HepG2 (cell line): Measurements from ENCODE around the gene SENP5. TPM values are rescaled to one million over a fixed set of nuclear protein-coding genes. Genes with fewer than 3 reads are reported as not detected.
A peak's percentile ranks its signal among the peaks of the same experiment; 100 is the strongest.

Experiments
- CCDC6 ChIP-seq: sonication (generic); formaldehyde crosslinking; IDR thresholded peaks from 2 replicates; pipeline ENCODE4 v1.8.1; 2022; ENCODE audit warnings: mild to moderate bottlenecking, missing genetic modification reagents, moderate library complexity
- EED ChIP-seq: sonication (generic); formaldehyde crosslinking; IDR thresholded peaks from 2 replicates; pipeline ENCODE4 v1.5.0; 2020; ENCODE audit warnings: mild to moderate bottlenecking, missing genetic modification reagents
- FOXK2 ChIP-seq: fragments of 450-650 bp; IDR thresholded peaks from 2 replicates; pipeline ENCODE4 v1.6.1; 2016
- HNRNPL ChIP-seq: fragments of 200-400 bp; formaldehyde crosslinking; IDR thresholded peaks from 2 replicates; pipeline ENCODE4 v1.6.1; 2017; ENCODE audit warnings: mild to moderate bottlenecking, low read depth, low read length
- MYNN ChIP-seq: sonication (generic); formaldehyde crosslinking; IDR thresholded peaks from 2 replicates; pipeline ENCODE4 v1.4.0; 2020; ENCODE audit warnings: mild to moderate bottlenecking, low read depth, missing genetic modification reagents
- NAIF1 ChIP-seq: sonication (generic); formaldehyde crosslinking; IDR thresholded peaks from 2 replicates; pipeline ENCODE4 v1.5.0; 2020; ENCODE audit warnings: mild to moderate bottlenecking, missing genetic modification reagents, borderline replicate concordance
- NCOA1 ChIP-seq: sonication (generic); formaldehyde crosslinking; IDR thresholded peaks from 2 replicates; pipeline ENCODE4 v1.9.0; 2021; ENCODE audit warnings: missing genetic modification reagents
- SOX5 ChIP-seq: IDR thresholded peaks from 2 replicates; pipeline ENCODE4 v1.6.1; 2016; ENCODE audit warnings: borderline replicate concordance
- ZEB1 ChIP-seq: IDR thresholded peaks from 2 replicates; pipeline ENCODE4 v1.6.1; 2012; ENCODE audit warnings: mild to moderate bottlenecking, low read depth, inconsistent platforms; ENCODE audit not compliant: insufficient replicate concordance
- polyA plus RNA-seq, 8 experiments: library from polyadenylated mRNA; depleted of rRNA in 3 of 8; stranded (reverse) in 7 of 8; unstranded in 1 of 8; fragments of >200 nt; fragmentation: Illumina TruSeq in 4 of 8; extraction: Trizol in 4 of 8; gene quantifications; 2 replicates each; pipeline versions ENCODE4 v1.2.1 to v1.2.3, GENCODE V29; 2011 to 2016; ENCODE audit warnings: low read depth in 4 of 8, missing spikeins in 1 of 8, mixed read lengths in 1 of 8; ENCODE audit not compliant: insufficient read depth in 1 of 8
- total RNA-seq, 5 experiments: library from RNA; depleted of rRNA; stranded (reverse); fragments of >200 nt; fragmentation: Illumina TruSeq; extraction: Trizol; gene quantifications; 2 replicates each; pipeline ENCODE4 v1.2.3, GENCODE V29; 2016; ENCODE audit warnings: low read depth in 1 of 5
- TF ChIP-seq, protein P1 (sequence below): sonication (generic); formaldehyde crosslinking; IDR thresholded peaks from 2 replicates; pipeline ENCODE4 v1.4.0; 2020; ENCODE audit warnings: missing genetic modification reagents
- TF ChIP-seq, protein P2 (sequence below): sonication (generic); formaldehyde crosslinking; conservative IDR thresholded peaks from 2 replicates; pipeline ENCODE4 v1.4.0; 2020; ENCODE audit warnings: mild to moderate bottlenecking, missing genetic modification reagents, moderate library complexity
- TF ChIP-seq, protein P3 (sequence below): sonication (generic); formaldehyde crosslinking; IDR thresholded peaks from 2 replicates; pipeline ENCODE4 v1.8.0; 2022; ENCODE audit warnings: mild to moderate bottlenecking, missing genetic modification reagents
- TF ChIP-seq, protein P4 (sequence below): sonication (generic); formaldehyde crosslinking; IDR thresholded peaks from 2 replicates; pipeline ENCODE4 v1.4.0; 2020; ENCODE audit warnings: mild to moderate bottlenecking, missing genetic modification reagents
- TF ChIP-seq, protein P5 (sequence below): sonication (generic); formaldehyde crosslinking; IDR thresholded peaks from 2 replicates; pipeline ENCODE4 v1.4.0; 2020; ENCODE audit warnings: missing genetic modification reagents
- TF ChIP-seq, protein P6 (sequence below): sonication (generic); formaldehyde crosslinking; IDR thresholded peaks from 2 replicates; pipeline ENCODE4 v1.5.0; 2020; ENCODE audit warnings: missing genetic modification reagents

Gene SENP5
- total and polyA plus RNA-seq, 2 of the 13 experiments (the other 11 are each of a cell fraction or from before 2014, with no cell fraction given): 17.6 to 30.9 TPM

GRCh38 chr3:196962108-196962929 is 94.6 kb downstream of the SENP5 start (continued):
- TF ChIP-seq, protein P1, sequence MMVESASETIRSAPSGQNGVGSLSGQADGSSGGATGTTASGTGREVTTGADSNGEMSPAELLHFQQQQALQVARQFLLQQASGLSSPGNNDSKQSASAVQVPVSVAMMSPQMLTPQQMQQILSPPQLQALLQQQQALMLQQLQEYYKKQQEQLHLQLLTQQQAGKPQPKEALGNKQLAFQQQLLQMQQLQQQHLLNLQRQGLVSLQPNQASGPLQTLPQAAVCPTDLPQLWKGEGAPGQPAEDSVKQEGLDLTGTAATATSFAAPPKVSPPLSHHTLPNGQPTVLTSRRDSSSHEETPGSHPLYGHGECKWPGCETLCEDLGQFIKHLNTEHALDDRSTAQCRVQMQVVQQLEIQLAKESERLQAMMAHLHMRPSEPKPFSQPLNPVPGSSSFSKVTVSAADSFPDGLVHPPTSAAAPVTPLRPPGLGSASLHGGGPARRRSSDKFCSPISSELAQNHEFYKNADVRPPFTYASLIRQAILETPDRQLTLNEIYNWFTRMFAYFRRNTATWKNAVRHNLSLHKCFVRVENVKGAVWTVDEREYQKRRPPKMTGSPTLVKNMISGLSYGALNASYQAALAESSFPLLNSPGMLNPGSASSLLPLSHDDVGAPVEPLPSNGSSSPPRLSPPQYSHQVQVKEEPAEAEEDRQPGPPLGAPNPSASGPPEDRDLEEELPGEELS: peak; percentile 87
- TF ChIP-seq, protein P2, sequence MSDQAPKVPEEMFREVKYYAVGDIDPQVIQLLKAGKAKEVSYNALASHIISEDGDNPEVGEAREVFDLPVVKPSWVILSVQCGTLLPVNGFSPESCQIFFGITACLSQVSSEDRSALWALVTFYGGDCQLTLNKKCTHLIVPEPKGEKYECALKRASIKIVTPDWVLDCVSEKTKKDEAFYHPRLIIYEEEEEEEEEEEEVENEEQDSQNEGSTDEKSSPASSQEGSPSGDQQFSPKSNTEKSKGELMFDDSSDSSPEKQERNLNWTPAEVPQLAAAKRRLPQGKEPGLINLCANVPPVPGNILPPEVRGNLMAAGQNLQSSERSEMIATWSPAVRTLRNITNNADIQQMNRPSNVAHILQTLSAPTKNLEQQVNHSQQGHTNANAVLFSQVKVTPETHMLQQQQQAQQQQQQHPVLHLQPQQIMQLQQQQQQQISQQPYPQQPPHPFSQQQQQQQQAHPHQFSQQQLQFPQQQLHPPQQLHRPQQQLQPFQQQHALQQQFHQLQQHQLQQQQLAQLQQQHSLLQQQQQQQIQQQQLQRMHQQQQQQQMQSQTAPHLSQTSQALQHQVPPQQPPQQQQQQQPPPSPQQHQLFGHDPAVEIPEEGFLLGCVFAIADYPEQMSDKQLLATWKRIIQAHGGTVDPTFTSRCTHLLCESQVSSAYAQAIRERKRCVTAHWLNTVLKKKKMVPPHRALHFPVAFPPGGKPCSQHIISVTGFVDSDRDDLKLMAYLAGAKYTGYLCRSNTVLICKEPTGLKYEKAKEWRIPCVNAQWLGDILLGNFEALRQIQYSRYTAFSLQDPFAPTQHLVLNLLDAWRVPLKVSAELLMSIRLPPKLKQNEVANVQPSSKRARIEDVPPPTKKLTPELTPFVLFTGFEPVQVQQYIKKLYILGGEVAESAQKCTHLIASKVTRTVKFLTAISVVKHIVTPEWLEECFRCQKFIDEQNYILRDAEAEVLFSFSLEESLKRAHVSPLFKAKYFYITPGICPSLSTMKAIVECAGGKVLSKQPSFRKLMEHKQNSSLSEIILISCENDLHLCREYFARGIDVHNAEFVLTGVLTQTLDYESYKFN: peak; percentile 88
- TF ChIP-seq, protein P3, sequence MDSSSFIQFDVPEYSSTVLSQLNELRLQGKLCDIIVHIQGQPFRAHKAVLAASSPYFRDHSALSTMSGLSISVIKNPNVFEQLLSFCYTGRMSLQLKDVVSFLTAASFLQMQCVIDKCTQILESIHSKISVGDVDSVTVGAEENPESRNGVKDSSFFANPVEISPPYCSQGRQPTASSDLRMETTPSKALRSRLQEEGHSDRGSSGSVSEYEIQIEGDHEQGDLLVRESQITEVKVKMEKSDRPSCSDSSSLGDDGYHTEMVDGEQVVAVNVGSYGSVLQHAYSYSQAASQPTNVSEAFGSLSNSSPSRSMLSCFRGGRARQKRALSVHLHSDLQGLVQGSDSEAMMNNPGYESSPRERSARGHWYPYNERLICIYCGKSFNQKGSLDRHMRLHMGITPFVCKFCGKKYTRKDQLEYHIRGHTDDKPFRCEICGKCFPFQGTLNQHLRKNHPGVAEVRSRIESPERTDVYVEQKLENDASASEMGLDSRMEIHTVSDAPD (CRISPR knock-in tag): peak; percentile 84
- TF ChIP-seq MYNN (no peak), CCDC6 (CRISPR knock-in tag) (peak; percentile 66; the same call in 1 of the 2 replicates), HNRNPL (no peak), FOXK2 (no peak), NCOA1 (CRISPR knock-in tag) (no peak), ZEB1 (peak; percentile 68), NAIF1 (no peak), SOX5 (CRISPR knock-in tag) (peak; percentile 93), EED (CRISPR knock-in tag) (no peak)
- TF ChIP-seq, protein P4, sequence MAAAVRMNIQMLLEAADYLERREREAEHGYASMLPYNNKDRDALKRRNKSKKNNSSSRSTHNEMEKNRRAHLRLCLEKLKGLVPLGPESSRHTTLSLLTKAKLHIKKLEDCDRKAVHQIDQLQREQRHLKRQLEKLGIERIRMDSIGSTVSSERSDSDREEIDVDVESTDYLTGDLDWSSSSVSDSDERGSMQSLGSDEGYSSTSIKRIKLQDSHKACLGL (CRISPR knock-in tag): no peak
- TF ChIP-seq, protein P5, sequence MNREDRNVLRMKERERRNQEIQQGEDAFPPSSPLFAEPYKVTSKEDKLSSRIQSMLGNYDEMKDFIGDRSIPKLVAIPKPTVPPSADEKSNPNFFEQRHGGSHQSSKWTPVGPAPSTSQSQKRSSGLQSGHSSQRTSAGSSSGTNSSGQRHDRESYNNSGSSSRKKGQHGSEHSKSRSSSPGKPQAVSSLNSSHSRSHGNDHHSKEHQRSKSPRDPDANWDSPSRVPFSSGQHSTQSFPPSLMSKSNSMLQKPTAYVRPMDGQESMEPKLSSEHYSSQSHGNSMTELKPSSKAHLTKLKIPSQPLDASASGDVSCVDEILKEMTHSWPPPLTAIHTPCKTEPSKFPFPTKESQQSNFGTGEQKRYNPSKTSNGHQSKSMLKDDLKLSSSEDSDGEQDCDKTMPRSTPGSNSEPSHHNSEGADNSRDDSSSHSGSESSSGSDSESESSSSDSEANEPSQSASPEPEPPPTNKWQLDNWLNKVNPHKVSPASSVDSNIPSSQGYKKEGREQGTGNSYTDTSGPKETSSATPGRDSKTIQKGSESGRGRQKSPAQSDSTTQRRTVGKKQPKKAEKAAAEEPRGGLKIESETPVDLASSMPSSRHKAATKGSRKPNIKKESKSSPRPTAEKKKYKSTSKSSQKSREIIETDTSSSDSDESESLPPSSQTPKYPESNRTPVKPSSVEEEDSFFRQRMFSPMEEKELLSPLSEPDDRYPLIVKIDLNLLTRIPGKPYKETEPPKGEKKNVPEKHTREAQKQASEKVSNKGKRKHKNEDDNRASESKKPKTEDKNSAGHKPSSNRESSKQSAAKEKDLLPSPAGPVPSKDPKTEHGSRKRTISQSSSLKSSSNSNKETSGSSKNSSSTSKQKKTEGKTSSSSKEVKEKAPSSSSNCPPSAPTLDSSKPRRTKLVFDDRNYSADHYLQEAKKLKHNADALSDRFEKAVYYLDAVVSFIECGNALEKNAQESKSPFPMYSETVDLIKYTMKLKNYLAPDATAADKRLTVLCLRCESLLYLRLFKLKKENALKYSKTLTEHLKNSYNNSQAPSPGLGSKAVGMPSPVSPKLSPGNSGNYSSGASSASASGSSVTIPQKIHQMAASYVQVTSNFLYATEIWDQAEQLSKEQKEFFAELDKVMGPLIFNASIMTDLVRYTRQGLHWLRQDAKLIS: 0 out of 2 replicates have a peak, but pooled peaks have one; percentile 52
- TF ChIP-seq, protein P6, sequence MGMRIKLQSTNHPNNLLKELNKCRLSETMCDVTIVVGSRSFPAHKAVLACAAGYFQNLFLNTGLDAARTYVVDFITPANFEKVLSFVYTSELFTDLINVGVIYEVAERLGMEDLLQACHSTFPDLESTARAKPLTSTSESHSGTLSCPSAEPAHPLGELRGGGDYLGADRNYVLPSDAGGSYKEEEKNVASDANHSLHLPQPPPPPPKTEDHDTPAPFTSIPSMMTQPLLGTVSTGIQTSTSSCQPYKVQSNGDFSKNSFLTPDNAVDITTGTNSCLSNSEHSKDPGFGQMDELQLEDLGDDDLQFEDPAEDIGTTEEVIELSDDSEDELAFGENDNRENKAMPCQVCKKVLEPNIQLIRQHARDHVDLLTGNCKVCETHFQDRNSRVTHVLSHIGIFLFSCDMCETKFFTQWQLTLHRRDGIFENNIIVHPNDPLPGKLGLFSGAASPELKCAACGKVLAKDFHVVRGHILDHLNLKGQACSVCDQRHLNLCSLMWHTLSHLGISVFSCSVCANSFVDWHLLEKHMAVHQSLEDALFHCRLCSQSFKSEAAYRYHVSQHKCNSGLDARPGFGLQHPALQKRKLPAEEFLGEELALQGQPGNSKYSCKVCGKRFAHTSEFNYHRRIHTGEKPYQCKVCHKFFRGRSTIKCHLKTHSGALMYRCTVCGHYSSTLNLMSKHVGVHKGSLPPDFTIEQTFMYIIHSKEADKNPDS (CRISPR knock-in tag): peak; percentile 51; the same call in 1 of the 2 replicates
